Right lobe of liver (tissue), 6 donors: ENCODE data around the gene CBX7. TPM values are rescaled to one million over a fixed set of nuclear protein-coding genes. Genes with fewer than 3 reads are reported as not detected.

ENCODE experiments used
- ATAC-seq, 4 donors: fragments of 200-7000 bp; cut with Tn5 transposase; one replicate each; pipeline ENCODE4 v1.9.1; 2020; ENCODE audit warnings: mild to moderate bottlenecking in 4 of 4, moderate library complexity in 4 of 4
- DNase-seq, 3 donors: peaks; one replicate each; pipeline ENCODE4 v3.0.0-alpha.2; 2020
- H3K27ac ChIP-seq, 3 donors: fragments of 200-600 bp; one replicate each; pipeline ENCODE4 v1.8.0; 2022
- H3K27me3 ChIP-seq, 2 donors: fragments of 200-600 bp; one replicate each; pipeline ENCODE4 v1.8.0; 2022
- H3K36me3 ChIP-seq, 4 donors: fragments of 200-600 bp; sonication (generic) in 1 of 4; one replicate each; pipeline versions ENCODE4 v1.5.1 to v1.8.0; 2017 to 2022; ENCODE audit warnings: control low read depth in 1 of 4
- H3K4me1 ChIP-seq, 4 donors: fragments of 200-600 bp; sonication (generic) in 1 of 4; one replicate each; pipeline versions ENCODE4 v1.5.1 to v1.8.0; 2017 to 2022; ENCODE audit warnings: control low read depth in 1 of 4
- H3K4me3 ChIP-seq, 3 donors: fragments of 200-600 bp; one replicate each; pipeline ENCODE4 v1.8.0; 2022
- H3K9me3 ChIP-seq, 4 donors: fragments of 200-600 bp; sonication (generic) in 1 of 4; one replicate each; pipeline versions ENCODE4 v1.5.1 to v1.8.0; 2017 to 2022; ENCODE audit warnings: control low read depth in 1 of 4
- CTCF ChIP-seq, 4 donors: fragments of 200-600 bp in 3 of 4; fragments of 450-650 bp in 1 of 4; IDR thresholded peaks; one replicate each; pipeline versions ENCODE4 v1.5.1 to v1.8.0; 2016 to 2022; ENCODE audit warnings: antibody characterized with exemption in 4 of 4, mild to moderate bottlenecking in 2 of 4
- POLR2A ChIP-seq: fragments of 450-650 bp; IDR thresholded peaks from one replicate; pipeline ENCODE4 v1.6.1; 2017; ENCODE audit warnings: antibody characterized with exemption, mild to moderate bottlenecking
- WGBS: methylation state at CpG from one replicate; pipeline ENCODE4 v1.1.6; 2018; ENCODE audit warnings: low coverage, low lambda C conversion rate; ENCODE audit not compliant: insufficient coverage; ENCODE audit errors: missing lambda C conversion rate; 5-methylcytosine and 5-hydroxymethylcytosine counted together
- intact Hi-C, 2 donors: fragments of 100-400 bp; cut with DNase I; formaldehyde crosslinking; loops; one replicate each; pipeline versions ENCODE4 v1.11.2 to v1.14.1; 2022
- total RNA-seq, 6 experiments: library from RNA; depleted of rRNA in 2 of 6; stranded (reverse); fragments of >200 nt in 2 of 6; fragmentation: NEBNext Ultra II Directional in 3 of 6; extraction: Animal tissue kit (Norgen Biotek cat#: 25700) in 3 of 6; gene quantifications; one replicate each; pipeline versions ENCODE4 v1.1.0 to v1.2.4, GENCODE V29; 2016 to 2023
- donor health status: DM: no; HTN: yes; CAD: no.
- donor health status: DM: no; HTN: no; CAD: no.
- donor health status: DM: no; HTN: no; CAD: no.
- donor health status: DM: no; HTN: yes; CAD: no.
- donor health status: DM: no; HTN: yes; CAD: no.

The CBX7 gene
- total RNA-seq, 6 experiments from 2014 or later: 8.0 to 14.5 (median 12.9) TPM

DNA sequence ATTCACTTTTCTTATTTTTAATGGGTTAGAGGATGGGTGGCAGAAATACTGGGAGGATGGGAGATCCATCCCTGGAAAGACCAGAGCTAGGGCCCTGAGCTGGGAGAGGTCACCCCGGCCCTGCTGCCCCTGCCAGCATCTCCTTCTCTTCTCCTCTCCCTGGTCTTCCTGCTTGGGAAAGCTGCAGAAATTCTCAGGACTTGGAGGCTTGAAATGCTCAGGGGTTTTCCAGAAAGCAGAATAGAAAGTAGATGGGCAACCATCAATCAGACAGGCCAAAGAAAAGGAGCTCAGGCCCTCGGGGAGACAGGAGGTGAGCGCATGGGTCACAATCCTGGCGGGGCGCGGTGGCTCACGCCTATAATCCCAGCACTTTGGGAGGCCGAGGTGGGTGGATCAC lies 53.9 kb downstream of the CBX7 start:
- WGBS: 75% methylated on average over 8 of the region's 8 CpGs
- Histone ChIP-seq H3K27me3 (no peaks in the 10 kb centered on the region), H3K4me3 (no peak overlapping the region), H3K36me3 (no peaks in the 10 kb centered on the region), H3K9me3 (no peaks in the 10 kb centered on the region), H3K27ac (no peak overlapping the region), H3K4me1 (no peaks in the 10 kb centered on the region)
- DNase-seq: peak in 1 of 3 donors; percentile 41
- no peak for ATAC-seq
- TF ChIP-seq POLR2A: no peak
- no peak for TF ChIP-seq CTCF (IDR thresholded peaks at IDR 0.05)
- intact Hi-C loops: no loop called here

DNA sequence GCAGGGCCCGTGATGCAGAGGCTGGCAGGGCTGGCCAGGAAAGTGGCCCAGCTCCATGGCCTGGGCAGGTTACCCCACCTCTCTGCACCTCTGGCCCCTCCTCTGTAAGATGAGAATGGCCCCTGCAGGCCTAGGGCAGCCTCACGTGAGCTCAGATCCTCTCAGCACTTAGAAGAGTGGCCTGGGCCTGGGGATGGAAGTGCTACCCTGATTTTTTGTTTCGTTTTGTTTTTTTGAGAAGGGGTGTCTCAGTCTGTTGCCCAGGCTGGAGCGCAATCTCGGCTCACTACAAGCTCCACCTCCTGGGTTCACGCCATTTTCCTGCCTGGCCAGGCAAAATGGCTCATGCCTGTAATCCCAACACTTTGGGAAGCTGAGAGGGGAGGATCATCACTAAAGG lies 54.5 kb downstream of the CBX7 start:
- no peak overlapping the region for H3K4me3 ChIP-seq
- H3K36me3 ChIP-seq: no peaks in the 10 kb centered on the region
- WGBS: 68% methylated on average over 4 of the region's 6 CpGs
- no peaks in the 10 kb centered on the region for H3K4me1 ChIP-seq
- no peak for ATAC-seq
- no peaks in the 10 kb centered on the region for H3K27me3 ChIP-seq
- DNase-seq: peak in 1 of 3 donors; percentile 25
- TF ChIP-seq POLR2A (no peak), CTCF (IDR thresholded peaks at IDR 0.05) (no peak)
- H3K9me3 ChIP-seq: no peaks in the 10 kb centered on the region
- H3K27ac ChIP-seq: no peak overlapping the region
- intact Hi-C loops: no loop called here

GRCh38 chr22:39097098-39098020 lies 55.1 kb downstream of the CBX7 start, which contains the start of gene APOBEC3H:
Gene APOBEC3H, plus strand, starts transcription at chr22:39097244. Its CDS starts 3,035 bp downstream, at chr22:39100279.
- H3K27ac ChIP-seq: no peak within 1 kb of the TSS
- H3K9me3 ChIP-seq: no peaks in the 10 kb centered on the region
- peak in 1 of 3 donors; percentile 53 for DNase-seq
- H3K4me1 ChIP-seq: no peaks in the 10 kb centered on the region
- H3K36me3 ChIP-seq: no peaks in the 10 kb centered on the region
- intact Hi-C loops: no loop called here
- ATAC-seq: peak; percentile 57 to 77 (median 60)
- H3K4me3 ChIP-seq: no peak within 1 kb of the TSS
- TF ChIP-seq POLR2A (no peak), CTCF (IDR thresholded peaks at IDR 0.05) (no peak)
- 52% methylated on average over 7 of the region's 9 CpGs for WGBS
- H3K27me3 ChIP-seq: no peaks in the 10 kb centered on the region

- ATAC-seq: no peak
- WGBS: no CpG with 5 or more reads among the region's 3 CpGs
- H3K4me3 ChIP-seq: no peak overlapping the region
- no peak overlapping the region for H3K27ac ChIP-seq
- H3K9me3 ChIP-seq: no peaks in the 10 kb centered on the region
- no peaks in the 10 kb centered on the region for H3K36me3 ChIP-seq
- H3K4me1 ChIP-seq: no peaks in the 10 kb centered on the region
- intact Hi-C loops: no loop called here
- TF ChIP-seq POLR2A: no peak
- TF ChIP-seq CTCF (IDR thresholded peaks at IDR 0.05): no peak
- no peaks in the 10 kb centered on the region for H3K27me3 ChIP-seq
- DNase-seq: no peak
Measured at GRCh38 chr22:39095971-39096370, 56.5 kb downstream of the CBX7 start.
